Memory B cell (primary cell): ENCODE measurements around the gene TMEM213.

ENCODE experiments used
- ATAC-seq: fragments of 150-1000 bp; cut with Tn5 transposase; 2 replicates; pipeline ENCODE4 v1.10.0; 2021; ENCODE audit warnings: low read depth, mild to moderate bottlenecking, moderate library complexity
- DNase-seq, 2 donors: peaks; one replicate each; pipeline ENCODE4 v3.0.0; 2022; ENCODE audit warnings: low spot score in 2 of 2
- H3K27ac Mint-ChIP-seq: one replicate; pipeline ENCODE4 v1.8.0; 2022; ENCODE audit warnings: mild to moderate bottlenecking, moderate library complexity, mixed read lengths
- H3K27me3 Mint-ChIP-seq: one replicate; pipeline ENCODE4 v1.8.0; 2022; ENCODE audit warnings: mixed read lengths
- H3K36me3 Mint-ChIP-seq: one replicate; pipeline ENCODE4 v1.8.0; 2022; ENCODE audit warnings: mild to moderate bottlenecking, mixed read lengths
- H3K4me1 Mint-ChIP-seq: one replicate; pipeline ENCODE4 v1.8.0; 2022; ENCODE audit warnings: mixed read lengths
- H3K4me3 Mint-ChIP-seq: one replicate; pipeline ENCODE4 v1.8.0; 2022; ENCODE audit warnings: mild to moderate bottlenecking, moderate library complexity, mixed read lengths
- H3K9me3 Mint-ChIP-seq: one replicate; pipeline ENCODE4 v1.8.0; 2022; ENCODE audit warnings: mixed read lengths

Gene TMEM213

DNA sequence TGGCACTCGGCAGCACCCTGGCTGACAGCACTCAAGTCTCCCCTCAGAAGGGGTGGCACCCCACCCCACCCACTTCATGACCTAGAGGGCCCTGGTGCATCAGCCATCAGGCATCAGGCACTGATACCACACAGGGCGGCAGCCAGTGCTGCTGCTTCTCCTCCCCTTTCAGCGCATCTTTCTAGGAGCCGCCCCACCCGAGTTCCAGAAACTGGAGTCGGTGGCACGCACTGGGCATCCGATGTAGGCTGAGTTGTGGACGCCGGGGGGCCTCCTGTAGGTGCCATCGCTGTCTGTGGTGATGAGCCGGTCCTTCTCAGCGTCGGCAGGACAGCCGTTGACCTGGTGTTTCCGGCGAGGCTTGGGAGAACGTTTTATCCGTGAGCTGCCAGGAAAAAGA, 70.0 kb downstream of the TMEM213 start:
- H3K4me3 Mint-ChIP-seq, result no peak overlapping the region
- H3K9me3 Mint-ChIP-seq, result no peaks in the 10 kb centered on the region
- ATAC-seq, result no peak
- H3K27me3 Mint-ChIP-seq, result peaks cover 2% of the 10 kb centered on the region
- no peaks in the 10 kb centered on the region for H3K36me3 Mint-ChIP-seq
- no peaks in the 10 kb centered on the region for H3K4me1 Mint-ChIP-seq
- DNase-seq, result no peak
- no peak overlapping the region for H3K27ac Mint-ChIP-seq

DNA sequence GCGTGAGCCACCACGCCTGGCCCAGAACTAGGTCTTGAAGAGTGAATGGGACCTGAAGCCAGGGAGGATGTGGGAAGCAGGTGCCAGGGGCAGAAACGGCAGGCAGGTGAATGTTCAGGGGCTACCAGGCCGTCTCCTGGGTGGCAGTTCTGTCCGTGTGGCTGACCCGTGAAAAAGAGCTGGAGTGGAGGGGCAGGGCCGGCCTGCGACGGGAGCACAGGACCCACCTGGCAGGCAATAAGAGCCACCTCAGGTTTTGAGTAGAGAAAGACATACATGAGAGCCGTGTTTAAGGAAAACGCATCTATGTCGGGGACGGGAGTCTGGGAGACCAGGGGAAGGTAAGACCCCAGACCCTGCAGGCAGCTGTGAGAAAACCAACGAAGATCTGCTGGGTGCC, 70.9 kb downstream of the TMEM213 start:
- Mint-ChIP-seq H3K9me3 (no peaks in the 10 kb centered on the region), H3K27me3 (peaks cover 2% of the 10 kb centered on the region), H3K4me1 (no peaks in the 10 kb centered on the region), H3K36me3 (no peaks in the 10 kb centered on the region), H3K27ac (no peak overlapping the region), H3K4me3 (no peak overlapping the region)
- no peak for DNase-seq
- ATAC-seq, result no peak

DNA sequence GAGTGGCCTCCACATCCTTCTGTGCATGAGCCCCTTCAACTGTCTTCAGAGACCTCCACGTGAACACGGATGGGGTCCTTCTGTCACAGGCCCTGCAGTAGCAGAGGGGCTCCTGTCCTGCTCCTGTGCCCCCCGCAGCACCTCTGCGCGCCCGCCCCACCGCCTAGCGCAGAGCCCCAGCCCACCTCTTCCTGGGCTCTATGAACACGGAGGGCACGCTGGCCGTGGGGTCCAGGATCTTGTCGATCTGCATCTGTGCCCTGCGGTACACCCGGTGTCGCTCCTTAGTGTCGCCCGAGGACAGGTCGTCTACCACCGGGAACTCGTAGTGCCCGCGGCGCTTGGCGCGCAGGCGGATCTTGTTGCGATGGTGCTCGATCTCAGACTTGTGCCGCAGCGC, 71.6 kb downstream of the TMEM213 start:
- DNase-seq (no peak), ATAC-seq (no peak)
- Mint-ChIP-seq H3K27me3 (peaks cover 2% of the 10 kb centered on the region), H3K4me1 (no peaks in the 10 kb centered on the region), H3K4me3 (no peak overlapping the region), H3K9me3 (no peaks in the 10 kb centered on the region), H3K36me3 (no peaks in the 10 kb centered on the region), H3K27ac (no peak overlapping the region)

DNA sequence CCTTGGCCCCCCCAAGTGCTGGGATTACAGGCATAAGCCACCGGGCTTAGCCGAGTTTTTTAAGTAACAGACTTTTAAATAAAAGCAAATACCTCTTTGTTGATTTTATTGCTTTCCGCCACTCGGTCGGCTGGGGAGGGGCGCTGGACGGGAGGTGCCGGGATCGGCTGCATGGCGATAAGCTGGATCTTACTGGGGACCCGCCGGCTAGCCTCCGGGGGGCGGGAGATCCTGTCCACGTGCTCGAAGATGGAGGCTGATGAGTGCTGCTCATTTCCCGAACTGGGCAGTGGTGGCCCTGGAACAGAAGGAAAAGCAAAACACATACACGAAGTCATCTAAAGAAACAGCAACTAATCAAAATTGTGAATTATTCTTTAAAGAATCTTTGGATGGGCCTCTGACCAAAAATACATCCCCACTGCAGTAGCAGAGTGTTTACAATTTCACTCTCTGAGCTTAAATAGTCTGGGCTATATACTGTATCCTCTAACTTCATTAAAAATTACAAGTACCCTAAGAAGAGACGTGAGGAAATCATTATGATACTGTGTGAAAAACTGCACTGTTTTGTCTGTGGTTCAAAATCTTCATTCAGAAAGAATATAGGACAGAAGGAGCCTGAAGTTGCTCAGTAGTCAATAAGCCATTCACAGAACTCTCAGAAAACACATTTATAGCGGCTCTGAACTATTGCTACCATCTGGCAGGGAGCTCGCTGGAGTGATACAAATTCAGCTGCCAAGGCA, 73.4 kb downstream of the TMEM213 start:
- H3K27me3 Mint-ChIP-seq, result peaks cover 2% of the 10 kb centered on the region

DNA sequence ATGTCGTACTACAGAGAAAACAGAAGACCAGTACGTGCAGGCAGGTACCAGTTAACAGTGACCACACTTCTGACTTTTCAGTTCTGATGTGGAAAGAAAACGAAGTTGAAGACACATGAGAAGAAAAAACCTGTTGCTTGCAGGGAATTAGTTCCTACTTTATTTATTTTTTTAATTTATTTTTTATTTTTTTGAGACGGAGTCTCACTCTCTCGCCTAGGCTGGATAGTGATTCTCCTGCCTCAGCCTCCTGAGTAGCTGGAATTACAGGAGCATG, 74.0 kb downstream of the TMEM213 start:
- ATAC-seq (no peak), DNase-seq (no peak)
- H3K9me3 Mint-ChIP-seq, result no peaks in the 10 kb centered on the region
- H3K4me3 Mint-ChIP-seq, result no peak overlapping the region
- H3K27me3 Mint-ChIP-seq, result peaks cover 2% of the 10 kb centered on the region
- H3K36me3 Mint-ChIP-seq, result no peaks in the 10 kb centered on the region
- H3K27ac Mint-ChIP-seq, result no peak overlapping the region
- H3K4me1 Mint-ChIP-seq, result no peaks in the 10 kb centered on the region

More for the DNA sequence above, 73.4 kb downstream of the TMEM213 start:
- H3K4me3 Mint-ChIP-seq, result no peak overlapping the region
- H3K27ac Mint-ChIP-seq, result no peak overlapping the region
- no peaks in the 10 kb centered on the region for H3K9me3 Mint-ChIP-seq
- H3K36me3 Mint-ChIP-seq, result no peaks in the 10 kb centered on the region
- DNase-seq (no peak), ATAC-seq (no peak)
- H3K4me1 Mint-ChIP-seq, result no peaks in the 10 kb centered on the region

DNA sequence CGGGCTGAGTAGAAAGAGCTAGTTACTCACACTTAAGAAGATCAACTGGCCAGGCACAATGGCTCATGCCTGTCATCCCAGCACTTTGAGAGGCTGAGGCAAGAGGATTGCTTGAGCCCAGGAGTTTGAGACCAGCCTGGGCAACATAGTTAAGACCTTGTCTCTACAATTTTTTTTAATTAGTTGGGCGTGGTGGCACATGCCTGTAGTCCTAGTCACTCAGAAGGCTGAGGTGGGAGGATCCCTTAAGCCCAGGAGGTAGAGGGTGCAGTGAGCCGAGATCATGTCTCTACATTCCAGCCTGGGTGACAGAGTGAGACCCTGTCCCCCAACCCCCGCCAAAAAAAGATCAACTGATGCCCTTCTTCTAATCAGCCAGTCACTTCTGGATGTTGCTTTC, 74.8 kb downstream of the TMEM213 start:
- Mint-ChIP-seq H3K27ac (no peak overlapping the region), H3K27me3 (peaks cover 2% of the 10 kb centered on the region), H3K9me3 (no peaks in the 10 kb centered on the region), H3K4me1 (no peaks in the 10 kb centered on the region), H3K36me3 (no peaks in the 10 kb centered on the region), H3K4me3 (no peak overlapping the region)
- DNase-seq, result no peak
- no peak for ATAC-seq

DNA sequence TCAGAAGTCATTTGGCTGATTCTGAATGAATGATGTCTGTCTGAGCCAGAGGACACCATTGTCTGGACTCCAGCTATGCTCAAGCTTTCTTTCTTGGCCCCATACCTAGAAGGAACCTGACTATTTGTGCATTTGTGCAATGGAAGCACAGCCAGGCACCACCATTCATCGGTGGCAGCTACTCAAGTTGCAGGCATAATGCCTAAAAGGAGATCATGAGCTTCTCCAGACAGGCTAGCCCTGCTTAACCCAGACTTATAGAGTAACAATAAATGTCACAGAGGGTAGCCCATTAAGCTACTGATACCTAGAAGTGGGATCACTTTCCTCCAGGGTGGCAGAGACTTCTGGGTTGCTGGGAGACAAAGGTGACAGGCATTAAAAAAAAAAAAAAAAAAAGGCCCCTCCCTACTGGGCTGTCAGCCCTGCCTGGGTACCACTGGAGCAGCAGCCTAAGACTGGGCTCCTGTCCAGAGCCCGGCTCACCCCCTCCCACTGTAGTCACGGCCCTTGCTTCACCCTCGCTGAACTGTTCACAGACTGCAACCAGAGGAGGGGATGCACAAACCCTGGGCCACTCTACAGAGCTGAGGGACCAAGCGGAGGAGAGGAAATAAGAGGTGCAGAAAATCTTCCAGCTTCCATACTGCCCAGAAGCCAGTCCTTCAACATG, 75.6 kb downstream of the TMEM213 start:
- no peak overlapping the region for H3K27ac Mint-ChIP-seq
- DNase-seq (no peak), ATAC-seq (no peak)
- H3K4me3 Mint-ChIP-seq, result no peak overlapping the region
- no peaks in the 10 kb centered on the region for H3K4me1 Mint-ChIP-seq
- H3K36me3 Mint-ChIP-seq, result no peaks in the 10 kb centered on the region
- peaks cover 2% of the 10 kb centered on the region for H3K27me3 Mint-ChIP-seq
- no peaks in the 10 kb centered on the region for H3K9me3 Mint-ChIP-seq

DNA sequence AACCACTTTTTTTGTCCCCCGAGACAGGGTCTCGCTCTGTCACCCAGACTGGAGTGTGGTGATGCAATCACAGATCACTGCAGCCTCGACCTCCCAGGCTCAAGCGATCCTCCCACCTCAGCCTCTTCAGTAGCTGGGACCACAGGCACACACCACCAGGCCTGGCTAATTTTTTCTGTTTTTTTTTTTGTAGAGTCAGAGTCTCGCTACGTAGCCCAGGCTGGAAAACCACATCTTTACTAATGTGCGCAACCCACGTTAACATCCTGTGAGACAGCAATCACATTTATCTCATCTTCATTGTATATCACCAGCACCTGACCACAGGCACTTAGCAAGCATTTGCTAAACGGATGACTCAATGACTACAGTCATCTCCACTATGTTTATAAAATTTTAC, 78.0 kb downstream of the TMEM213 start:
- no peak overlapping the region for H3K27ac Mint-ChIP-seq
- H3K36me3 Mint-ChIP-seq, result no peaks in the 10 kb centered on the region
- H3K4me3 Mint-ChIP-seq, result no peak overlapping the region
- H3K27me3 Mint-ChIP-seq, result no peaks in the 10 kb centered on the region
- no peaks in the 10 kb centered on the region for H3K9me3 Mint-ChIP-seq
- DNase-seq, result no peak
- ATAC-seq, result no peak
- H3K4me1 Mint-ChIP-seq, result no peaks in the 10 kb centered on the region

DNA sequence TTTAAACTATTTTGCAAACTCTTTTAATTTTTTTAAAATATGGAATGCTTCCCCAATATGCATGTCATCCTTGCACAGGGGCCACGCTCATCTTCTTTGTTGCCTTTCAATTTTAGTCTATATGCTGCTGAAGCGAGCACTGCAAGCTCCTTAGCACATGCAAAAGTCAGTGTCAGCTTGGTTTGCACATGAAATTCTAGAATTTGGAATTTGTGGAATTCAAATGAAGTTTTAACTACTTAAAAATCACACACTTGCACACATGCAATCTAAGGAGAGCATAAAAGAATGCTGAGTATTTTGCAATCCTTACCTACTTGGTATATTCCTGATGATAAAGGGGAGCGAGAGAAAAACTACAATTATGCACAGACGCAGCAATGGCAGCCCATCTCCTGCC, 78.5 kb downstream of the TMEM213 start:
- no peak overlapping the region for H3K4me3 Mint-ChIP-seq
- ATAC-seq (no peak), DNase-seq (no peak)
- H3K9me3 Mint-ChIP-seq, result no peaks in the 10 kb centered on the region
- no peaks in the 10 kb centered on the region for H3K36me3 Mint-ChIP-seq
- H3K27me3 Mint-ChIP-seq, result no peaks in the 10 kb centered on the region
- no peak overlapping the region for H3K27ac Mint-ChIP-seq
- H3K4me1 Mint-ChIP-seq, result no peaks in the 10 kb centered on the region

DNA sequence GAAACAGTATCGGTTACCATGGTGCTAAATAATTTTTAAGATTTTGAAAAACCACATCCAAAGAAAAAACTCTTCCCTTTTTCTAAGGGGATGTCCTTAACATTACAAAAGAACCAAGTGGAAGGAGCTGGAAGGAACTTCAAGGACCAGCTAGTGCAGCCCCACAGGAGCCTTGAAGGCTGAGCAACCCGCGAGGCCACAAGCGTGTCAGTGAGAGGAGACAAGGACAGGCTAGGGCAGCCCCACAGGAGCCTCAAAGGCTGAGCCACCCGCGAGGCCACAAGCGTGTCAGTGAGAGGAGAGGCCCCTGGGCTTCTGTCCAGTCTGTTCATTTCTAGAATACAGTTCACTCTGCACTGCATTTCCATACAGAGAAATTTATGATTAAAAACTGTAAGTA, 80.3 kb downstream of the TMEM213 start:
- H3K27ac Mint-ChIP-seq, result no peak overlapping the region
- DNase-seq, result no peak
- no peaks in the 10 kb centered on the region for H3K36me3 Mint-ChIP-seq
- no peak for ATAC-seq
- H3K27me3 Mint-ChIP-seq, result no peaks in the 10 kb centered on the region
- no peaks in the 10 kb centered on the region for H3K9me3 Mint-ChIP-seq
- H3K4me1 Mint-ChIP-seq, result no peaks in the 10 kb centered on the region
- H3K4me3 Mint-ChIP-seq, result no peak overlapping the region

DNA sequence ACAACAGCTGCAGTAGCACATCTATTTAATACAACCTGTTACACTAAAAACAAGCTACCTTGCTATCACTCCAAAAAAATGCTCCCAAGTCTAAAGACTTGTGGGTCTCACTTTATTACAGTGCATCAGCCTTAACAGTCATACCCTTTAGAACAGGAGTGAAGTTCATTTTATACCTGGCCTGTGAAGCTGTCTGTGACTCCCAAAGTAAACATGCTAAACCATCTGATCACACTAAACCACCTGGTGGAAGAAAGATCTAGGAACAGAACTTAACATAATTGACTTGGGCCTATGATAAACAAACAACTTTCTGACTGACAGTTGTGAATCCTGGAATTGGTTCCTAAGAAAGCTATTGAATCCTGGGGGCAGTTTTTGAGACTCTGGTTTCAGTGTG, 81.1 kb downstream of the TMEM213 start:
- Mint-ChIP-seq H3K4me3 (no peak overlapping the region), H3K36me3 (no peaks in the 10 kb centered on the region), H3K4me1 (no peaks in the 10 kb centered on the region), H3K9me3 (no peaks in the 10 kb centered on the region), H3K27ac (no peak overlapping the region), H3K27me3 (no peaks in the 10 kb centered on the region)
- no peak for ATAC-seq
- DNase-seq, result no peak

DNA sequence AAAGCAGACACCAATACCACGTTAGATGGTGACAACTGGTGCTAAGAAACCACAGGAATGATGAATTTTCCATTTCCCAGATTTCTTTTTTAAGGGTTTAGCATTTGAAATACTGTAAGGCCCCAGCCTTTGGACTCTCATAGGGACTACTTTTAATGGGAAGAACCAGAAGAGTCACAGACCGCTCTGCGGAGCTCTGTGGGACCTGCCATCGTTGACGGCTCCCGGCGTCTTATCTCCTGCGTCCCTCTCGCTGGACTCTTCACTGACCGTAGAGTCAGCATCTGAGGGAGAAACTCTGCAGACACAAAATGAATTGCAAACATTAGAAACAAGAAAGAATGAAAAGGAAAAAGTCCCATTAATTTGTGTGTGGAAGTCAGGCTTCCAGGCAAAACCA, 81.6 kb downstream of the TMEM213 start:
- H3K4me3 Mint-ChIP-seq, result no peak overlapping the region
- no peaks in the 10 kb centered on the region for H3K9me3 Mint-ChIP-seq
- H3K36me3 Mint-ChIP-seq, result no peaks in the 10 kb centered on the region
- H3K4me1 Mint-ChIP-seq, result no peaks in the 10 kb centered on the region
- H3K27ac Mint-ChIP-seq, result no peak overlapping the region
- no peak for ATAC-seq
- DNase-seq, result no peak
- H3K27me3 Mint-ChIP-seq, result no peaks in the 10 kb centered on the region

DNA sequence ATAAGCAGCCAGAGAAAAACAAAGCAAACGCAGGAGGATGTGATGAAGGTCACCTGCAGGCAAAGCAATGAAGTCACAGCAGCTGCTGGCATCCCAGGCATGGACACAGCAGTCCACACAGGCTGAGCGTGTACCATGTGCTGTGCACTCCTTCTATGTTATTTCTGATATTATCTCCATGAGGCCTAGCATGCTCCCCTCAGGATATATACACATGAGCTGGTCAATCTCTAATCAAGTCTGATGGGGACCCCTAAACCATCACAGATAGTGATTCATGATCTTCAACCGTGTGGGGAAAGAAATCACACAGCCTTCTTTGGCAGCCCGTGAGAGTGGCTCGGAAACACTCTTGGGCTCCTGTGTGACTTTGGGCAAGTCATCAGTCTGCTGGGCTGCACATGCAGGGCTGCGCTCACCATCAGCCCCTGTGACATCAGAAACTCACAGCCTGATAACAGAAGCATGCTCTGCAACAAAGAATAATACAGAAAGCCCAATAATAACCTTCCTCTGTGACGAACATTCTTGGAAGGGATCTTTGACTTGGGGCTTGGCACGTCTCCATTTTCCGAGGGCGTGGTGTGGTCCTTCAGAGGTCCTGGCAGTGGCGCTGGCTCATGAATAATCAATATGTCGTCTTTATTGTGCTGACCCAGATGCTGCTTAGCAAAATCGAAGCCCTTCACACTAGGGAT, 83.2 kb downstream of the TMEM213 start:
- no peaks in the 10 kb centered on the region for H3K9me3 Mint-ChIP-seq
- no peaks in the 10 kb centered on the region for H3K36me3 Mint-ChIP-seq
- H3K4me1 Mint-ChIP-seq, result no peaks in the 10 kb centered on the region
- DNase-seq (no peak), ATAC-seq (no peak)
- no peak overlapping the region for H3K27ac Mint-ChIP-seq
- no peak overlapping the region for H3K4me3 Mint-ChIP-seq
- no peaks in the 10 kb centered on the region for H3K27me3 Mint-ChIP-seq

DNA sequence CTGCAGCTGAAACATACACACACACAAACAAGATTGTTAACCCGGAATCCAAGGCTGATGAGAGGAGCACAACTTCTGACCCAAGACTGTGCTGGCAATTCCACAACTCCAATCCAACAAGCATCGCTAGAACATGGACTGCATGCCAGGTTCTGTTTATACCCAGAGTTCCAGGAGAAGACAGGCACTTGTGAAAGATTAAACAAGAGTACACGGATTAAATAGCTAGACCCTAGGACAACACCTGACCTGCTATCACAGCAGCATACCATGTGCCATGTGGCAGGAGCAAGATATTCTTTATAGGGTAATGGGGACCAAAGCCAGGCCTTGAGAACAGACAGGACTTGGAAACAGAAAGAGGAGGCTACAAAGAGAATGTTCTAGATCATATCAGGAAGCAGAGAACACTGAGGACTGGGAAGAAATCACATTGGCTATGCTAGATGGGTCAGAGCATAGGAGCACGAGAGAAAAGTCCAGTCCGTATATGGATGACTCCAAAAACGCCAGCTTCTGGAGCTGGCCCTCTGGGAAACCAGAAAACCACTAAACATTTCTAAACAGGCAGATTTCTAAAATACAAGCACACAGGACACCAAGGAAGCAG, 83.9 kb downstream of the TMEM213 start:
- Mint-ChIP-seq H3K36me3 (no peaks in the 10 kb centered on the region), H3K27ac (no peak overlapping the region), H3K9me3 (no peaks in the 10 kb centered on the region), H3K4me1 (peaks cover 3% of the 10 kb centered on the region), H3K4me3 (no peak overlapping the region), H3K27me3 (no peaks in the 10 kb centered on the region)
- DNase-seq (no peak), ATAC-seq (no peak)
